ENCODE measurements around the gene PIM3.
"Not testable (repeated sequence)": the region's sequence is repeated elsewhere in the genome, so short reads cannot be mapped to it uniquely, and the experiment has no call there.

The PIM3 gene

DNA sequence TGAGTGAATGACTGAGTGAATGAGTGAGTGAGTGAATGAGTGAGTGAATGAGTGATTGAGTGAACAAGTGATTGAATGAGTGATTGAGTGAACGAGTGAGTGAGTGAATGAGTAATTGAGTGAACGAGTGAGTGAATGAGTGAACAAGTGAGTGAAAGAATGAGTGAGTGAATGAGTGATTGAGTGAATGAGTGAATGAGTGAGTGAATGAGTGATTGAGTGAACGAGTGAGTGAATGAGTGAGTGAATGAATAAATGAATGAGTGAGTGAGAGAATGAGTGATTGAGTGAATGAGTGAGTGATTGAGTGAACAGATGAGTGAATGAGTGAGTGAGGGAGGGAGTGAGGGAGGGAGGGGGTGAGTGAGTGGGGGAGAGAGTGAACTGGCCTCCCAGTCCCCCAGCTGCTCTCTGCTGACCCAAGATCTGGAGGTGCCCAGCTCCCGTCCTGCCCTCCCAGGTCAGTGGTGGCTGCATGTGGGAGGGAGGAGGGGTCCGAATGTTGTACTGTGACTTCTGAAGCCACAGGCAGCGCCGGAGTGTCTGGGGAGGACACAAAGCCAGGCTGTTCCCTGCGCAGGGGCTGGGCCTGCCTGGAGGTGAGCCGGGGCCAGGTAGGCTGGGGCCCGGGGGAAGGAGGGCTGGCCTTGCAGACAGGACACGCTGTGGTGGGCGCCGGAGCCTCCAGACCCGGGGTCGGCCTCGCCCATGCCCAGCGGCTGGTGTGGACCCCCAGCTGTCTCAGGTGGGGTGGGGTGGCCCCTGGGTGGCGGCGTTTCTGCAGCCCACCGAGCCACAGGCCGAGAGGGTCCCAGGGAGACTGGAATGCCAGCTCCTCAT lies 17.8 kb upstream of the PIM3 start:
- no peak for DNase-seq (ENCODE audit: extremely low read depth in 1 of 2, low read depth in 1 of 2)

DNA sequence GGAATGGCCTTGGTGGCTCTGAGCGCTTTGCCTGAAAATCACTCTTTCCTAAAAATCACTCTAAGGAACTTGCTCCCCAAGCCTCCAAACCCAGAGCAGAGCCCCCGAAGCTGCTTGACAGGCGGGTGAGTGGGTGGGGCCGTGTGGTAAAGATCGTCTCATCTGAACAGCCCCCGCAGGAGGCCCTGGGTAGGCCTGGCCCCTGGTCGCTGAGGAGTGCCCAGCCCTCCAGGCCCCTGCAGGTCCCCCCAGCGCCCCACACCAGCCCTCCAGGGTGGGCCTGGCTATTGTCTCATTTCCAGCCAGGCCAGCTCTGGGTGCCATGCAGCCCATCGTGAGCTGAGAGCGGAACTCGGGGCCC lies 17.2 kb upstream of the PIM3 start:
- no peak for DNase-seq (ENCODE audit: extremely low read depth in 1 of 2, low read depth in 1 of 2)

DNA sequence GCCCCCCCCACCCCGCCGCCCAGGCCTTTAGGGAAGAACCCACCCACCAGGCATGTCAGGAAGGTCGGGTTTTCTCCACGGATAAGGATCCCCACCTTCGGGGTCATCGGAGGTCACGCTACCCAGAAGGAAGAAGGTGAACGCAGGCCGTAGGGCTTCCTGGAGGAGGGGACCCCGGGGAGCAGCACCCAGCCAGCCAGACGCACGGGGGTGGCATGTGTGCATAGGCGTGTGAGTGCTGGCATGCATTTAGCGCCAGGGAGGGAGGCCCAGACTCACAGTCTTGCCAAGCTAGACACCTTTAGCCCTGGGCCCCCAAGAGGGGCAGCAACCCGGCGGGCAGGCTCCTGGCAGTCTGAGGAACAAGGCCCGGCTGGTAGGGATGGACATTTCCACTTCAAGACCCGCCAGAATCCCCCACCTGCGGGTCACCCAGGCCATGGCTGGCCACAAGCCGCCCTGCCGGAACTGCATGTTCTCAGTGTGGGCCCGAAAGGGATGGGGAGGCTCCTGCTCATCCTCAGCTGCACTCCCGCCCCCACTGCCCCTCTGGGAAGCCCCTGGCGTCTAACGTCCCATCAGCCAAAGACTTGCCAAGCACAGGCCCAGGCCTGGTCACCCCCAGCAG lies 16.7 kb upstream of the PIM3 start:
- no peak for DNase-seq (ENCODE audit: extremely low read depth in 1 of 2, low read depth in 1 of 2)

DNA sequence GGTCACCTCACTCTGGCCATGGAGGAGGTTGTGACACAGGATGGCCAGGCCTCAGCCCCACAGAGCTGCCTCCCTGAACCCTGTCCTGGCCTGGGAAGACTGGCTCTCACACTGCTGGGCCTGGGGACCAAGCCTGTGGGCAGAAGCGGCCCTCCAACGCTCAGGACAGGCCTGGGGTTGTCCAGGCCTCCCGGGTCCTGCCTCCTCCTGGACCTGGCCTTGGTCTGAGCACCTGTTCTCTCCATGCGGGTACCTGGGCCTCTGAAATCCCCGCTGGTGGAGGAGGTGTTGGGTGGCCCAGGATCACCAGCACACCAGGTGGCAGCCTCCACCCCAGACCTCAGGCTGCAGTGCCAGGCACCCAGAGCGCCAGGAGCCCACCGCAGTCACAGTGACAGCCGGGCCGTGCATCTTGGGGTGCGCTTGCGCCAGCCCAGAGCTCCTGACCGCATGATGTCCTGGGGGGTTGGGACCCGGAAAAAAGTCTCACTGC lies 16.1 kb upstream of the PIM3 start:
- no peak for DNase-seq (ENCODE audit: extremely low read depth in 1 of 2, low read depth in 1 of 2)

DNA sequence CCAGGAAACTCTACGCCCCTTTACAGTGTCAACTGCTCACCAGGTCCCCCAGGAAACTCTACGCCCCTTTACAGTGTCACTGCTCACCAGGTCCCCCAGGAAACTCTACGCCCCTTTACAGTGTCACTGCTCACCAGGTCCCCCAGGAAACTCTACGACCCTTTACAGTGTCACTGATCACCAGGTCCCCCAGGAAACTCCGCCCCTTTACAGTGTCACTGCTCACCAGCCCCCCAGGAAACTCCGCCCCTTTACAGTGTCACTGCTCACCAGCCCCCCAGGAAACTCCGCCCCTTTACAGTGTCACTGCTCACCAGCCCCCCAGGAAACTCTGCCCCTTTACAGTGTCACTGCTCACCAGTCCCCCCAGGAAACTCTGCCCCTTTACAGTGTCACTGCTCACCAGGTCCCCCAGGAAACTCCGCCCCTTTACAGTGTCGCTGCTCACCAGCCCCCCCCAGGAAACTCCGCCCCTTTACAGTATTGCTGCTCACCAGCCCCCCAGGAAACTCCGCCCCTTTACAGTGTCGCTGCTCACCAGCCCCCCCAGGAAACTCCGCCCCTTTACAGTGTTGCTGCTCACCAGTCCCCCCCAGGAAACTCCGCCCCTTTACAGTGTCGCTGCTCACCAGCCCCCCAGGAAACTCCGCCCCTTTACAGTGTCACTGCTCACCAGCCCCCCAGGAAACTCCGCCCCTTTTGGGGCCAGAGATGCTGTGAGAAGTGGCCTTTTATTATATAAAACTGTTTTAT lies 15.4 kb upstream of the PIM3 start:
- not testable (repeated sequence) for DNase-seq (ENCODE audit: extremely low read depth in 1 of 2, low read depth in 1 of 2)

DNA sequence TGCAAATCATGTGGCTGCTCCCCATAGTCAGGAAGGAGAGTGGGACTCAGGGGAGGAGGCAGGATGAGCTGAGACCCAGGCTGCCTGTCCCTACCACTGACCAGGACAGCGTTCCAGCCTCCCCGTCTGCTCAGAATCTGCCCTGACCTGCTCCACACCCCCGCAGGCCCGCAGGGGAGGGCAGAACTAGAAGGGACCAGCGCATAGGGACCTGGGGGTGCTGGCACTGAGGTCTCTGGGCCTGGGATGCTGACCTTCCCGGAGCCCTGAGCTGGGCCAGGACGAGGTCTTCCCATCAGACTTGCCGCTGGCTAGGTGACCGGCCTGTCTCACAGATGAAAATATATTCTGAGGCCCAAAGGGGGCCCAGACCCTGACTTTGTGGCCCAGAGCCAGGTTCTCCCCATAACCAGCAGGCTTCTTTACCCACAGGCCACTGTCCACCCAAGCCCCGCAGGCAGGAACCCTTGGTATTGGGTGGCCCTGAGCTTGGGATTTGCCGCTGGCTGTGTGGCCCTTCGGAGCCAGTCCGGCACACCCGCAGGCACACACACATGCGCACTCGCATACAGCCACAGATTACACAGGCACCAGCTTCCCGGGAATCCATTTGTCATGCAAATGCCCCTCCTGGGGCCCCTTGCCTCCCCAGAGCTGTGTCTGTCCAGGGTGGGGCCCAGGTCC lies 13.8 kb upstream of the PIM3 start:
- DNase-seq (ENCODE audit: extremely low read depth in 1 of 2, low read depth in 1 of 2) = no peak

DNA sequence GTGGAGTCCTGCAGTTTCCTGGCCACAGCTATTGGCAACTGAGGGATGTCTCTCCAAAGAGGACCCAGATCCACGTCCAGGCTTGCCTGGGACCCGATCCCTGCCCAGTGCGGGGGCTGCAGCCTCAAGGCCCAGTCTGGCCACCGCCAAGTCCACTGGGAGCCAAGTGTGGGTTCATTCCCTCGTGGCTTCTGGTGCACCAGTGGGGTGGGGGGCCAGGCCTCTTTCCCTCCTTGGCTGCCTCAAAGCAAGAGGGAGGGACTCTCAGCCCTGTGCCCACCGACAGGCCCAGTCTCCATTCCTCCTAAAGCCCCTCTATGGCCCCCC lies 13.3 kb upstream of the PIM3 start:
- DNase-seq (ENCODE audit: extremely low read depth in 1 of 2, low read depth in 1 of 2) = no peak

DNA sequence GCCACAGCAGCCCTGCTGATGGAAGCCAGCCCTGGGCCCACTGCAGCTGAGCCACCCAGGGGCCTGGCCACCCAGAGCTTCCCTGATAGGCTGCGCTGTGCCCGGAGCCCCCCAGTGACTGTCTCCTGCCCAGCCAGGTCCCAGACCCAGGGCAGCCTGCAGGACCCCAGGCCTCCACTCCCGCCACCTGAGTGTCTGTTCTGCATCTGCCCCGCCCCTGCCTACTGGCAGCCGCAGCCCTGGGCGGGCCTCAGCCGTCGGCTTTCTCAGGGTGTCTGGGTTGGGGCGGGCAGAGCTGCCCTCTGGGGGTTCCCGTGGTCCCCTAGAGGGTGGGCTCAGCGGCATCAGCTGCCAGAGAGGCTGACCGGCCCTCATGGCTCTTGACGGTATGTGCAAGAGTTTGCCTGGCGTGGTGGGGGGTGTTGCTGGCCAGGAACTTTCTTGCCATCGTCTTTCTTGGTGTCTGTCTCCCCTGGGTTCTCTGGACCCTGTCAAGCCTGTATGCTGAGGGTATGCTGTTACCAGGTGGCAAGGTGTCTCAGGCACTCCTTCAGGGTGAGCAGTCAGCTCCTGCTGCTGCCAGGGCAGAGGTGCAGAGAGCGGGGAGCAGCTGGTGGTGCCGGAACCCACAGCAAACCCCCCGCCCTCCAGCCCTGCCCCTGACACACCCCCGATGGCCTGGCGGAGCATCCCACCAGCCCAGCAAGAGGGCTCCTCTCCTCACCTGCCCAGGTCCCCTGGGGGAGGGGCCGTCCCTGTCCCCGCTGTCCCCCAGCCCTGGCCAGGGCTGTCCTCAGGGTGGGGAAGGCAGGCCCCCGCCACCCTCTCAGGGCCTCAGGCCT lies 12.2 kb upstream of the PIM3 start:
- DNase-seq (ENCODE audit: extremely low read depth in 1 of 2, low read depth in 1 of 2) = no peak

DNA sequence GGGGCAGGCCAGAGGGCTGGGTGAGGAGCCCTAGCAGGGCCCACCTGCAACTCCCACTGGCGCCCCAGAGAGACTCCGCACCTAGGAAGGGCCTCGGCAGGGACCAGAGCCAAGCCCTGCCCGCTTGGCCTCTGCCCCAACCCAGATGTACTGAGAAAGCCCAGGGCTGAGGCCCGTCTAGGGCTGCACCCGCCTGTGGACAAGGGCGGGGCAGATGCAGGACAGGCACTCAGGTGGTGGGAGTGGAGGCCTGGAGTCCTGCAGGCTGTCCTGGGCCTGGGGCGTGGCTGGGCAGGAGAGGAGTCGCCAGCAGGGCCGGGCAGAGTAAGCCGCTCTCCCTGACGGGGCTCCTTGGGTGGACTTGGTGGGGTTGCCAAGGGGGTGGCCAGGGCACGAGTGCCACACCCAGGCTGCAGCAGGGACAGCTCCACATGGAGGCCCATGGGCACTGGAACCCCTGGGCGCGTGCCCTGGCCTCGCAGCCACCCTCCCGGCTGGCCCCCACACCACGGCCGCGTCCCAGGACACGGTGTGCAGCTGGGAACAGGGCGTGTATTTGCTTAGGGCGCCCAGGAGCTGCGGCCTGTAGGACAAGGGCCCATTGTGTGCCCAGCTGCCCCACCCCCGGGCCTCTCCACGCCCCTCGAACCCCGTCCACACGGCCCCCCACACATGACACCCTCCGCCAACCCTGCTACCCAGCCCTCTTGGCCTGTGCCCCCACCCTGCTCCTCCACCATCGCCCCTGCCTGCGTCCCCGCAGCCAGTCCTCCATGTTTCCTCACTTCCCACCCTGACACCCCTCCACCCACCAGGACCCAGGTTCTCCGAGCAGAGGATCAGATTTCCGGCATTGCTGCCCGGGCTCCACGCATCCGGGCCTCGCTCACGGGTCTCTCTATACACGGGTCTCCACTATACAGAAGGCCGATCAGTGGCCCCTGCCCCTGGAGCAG lies 11.3 kb upstream of the PIM3 start:
- DNase-seq (ENCODE audit: extremely low read depth in 1 of 2, low read depth in 1 of 2) = no peak

DNA sequence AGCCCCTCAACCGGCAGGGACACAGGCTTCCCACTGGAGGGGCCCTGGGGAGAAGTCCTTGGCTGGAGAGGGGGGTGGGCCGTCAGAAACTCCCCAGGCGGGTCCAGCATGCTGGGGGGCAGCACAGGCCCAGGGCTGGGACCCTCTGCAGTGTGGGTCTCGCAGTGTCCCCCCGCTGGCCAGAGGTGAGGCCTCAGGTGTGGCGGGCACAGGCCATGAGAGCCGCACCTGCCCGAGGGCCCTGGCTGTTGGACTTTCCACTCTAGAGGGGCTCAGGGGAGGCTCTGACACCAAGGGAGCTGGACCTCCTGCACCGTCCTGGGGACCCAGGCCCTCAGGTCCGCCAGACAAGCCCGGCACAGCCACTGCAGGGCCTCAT lies 10.7 kb upstream of the PIM3 start:
- DNase-seq (ENCODE audit: extremely low read depth in 1 of 2, low read depth in 1 of 2) = no peak

DNA sequence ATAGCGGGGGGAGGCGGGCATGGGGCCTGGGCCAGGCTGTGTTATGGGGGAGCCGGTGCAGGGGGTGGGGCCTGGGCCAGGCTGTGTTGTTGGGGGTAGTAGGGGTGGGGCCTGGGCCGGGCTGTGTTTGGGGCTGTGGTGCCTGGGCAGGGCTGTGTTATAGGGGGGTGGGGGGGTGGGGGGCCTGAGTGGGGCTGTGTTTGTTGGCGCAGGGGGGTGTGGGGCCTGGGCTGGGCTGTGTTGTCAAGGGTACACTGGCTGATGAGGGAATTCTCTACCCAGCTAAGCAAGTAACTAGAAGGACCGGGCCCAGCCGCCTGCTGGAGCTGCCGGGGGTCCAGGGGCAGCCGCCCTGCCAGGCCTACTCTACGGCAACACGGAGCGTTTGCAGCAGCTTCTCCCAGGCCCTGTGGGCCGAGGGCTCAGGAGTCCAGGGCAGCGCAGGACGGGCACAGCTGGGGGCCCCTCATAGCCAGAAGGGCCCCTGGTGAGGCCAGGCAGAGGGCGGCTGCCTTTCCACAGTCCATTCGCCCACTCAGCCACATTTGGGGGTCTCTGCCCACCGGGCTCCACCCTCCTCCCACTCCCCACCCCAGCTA lies 10.1 kb upstream of the PIM3 start:
- no peak for DNase-seq (ENCODE audit: extremely low read depth in 1 of 2, low read depth in 1 of 2)

DNA sequence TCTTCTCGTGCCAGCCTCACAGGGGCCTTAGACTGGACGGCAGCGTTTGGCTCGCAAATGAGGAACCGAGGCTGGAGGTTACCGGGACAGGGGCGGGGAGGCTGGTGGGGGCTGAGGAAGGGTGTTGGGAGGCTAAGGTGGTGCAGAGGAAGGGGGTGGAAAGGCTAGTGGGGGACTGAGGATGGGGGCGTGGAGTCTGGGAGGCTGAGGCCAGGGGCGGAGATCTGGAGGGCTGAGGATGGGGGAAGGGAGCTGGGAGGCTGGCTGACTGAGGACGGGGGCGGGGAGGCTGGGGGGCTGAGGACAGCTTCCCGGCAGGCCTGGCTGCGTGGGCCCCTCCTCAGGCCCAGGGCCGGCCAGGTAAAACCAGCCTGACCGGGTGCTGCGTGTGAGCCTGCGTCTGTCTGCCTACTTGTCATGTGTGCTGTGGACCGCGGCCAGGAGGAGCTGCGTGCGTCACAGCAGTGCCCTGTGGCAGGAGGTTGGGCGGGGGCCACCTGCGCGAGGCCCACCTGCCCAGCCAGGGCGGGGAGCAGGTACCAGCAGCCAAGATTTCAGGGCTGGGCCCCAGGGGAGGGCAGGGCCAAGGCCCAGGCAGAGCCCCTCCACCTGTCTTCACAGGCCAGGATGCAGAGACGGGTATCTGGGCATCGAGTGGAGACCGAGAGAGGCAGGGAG lies 9.4 kb upstream of the PIM3 start:
- DNase-seq (ENCODE audit: extremely low read depth in 1 of 2, low read depth in 1 of 2) = no peak

DNA sequence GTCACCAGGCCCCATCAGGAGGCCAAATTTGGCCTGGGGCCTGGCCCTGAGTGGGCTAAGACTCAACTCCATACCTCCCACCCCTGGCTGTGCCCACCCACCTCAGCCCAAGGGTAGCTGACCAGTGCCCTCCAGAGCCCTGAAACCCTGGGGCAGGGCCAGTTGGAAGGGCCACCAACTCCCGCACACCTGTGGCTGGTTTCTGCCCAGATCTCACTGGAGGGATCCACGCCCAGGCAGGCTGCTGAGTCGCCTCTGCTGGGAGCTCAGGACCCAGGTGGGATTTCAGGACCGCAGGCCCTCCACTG lies 8.9 kb upstream of the PIM3 start:
- DNase-seq (ENCODE audit: extremely low read depth in 1 of 2, low read depth in 1 of 2) = no peak

DNA sequence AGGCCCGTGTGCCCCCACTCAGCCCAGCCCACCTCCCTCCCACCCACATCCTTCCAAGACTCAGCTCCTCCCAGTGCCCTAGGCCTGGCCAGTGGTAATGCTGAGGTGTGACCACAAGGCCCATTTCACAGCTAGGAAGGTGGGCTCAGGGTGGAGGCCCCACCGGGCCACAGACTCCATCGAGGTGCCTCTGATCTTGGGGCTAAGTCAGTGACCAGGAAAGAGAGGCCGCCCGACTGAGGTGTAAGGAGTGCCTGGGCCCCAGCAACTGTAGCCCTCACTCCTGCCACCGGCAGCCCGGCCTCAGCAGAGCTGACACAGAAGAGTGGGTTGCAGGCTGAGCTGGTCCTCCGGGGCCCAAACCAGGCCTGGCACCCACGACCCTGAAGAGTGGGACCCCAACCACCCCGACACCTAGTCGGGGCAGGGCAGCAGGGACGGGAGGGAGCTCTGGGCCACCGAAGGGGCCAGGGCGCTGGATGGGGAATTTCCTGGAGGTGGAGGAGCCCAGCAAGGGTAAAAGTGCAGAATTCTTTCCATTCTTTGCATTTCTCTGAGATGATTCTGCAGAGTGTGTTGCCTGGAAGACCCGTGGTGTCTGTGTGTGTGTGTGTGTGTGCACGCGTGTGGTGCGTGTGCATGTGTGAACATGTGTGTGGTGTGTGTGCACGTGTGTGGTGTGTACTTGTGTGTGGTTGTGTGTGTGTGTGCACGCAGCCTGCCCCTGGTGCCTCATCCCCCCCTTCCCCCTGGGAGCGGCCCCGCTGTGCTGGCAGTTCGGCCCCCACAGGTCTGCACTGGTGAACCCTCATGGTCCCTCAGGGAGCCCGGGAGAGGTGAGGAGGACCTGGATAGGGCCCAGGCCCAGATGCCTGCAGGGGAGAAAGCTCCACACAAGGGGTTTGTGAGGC lies 8.3 kb upstream of the PIM3 start:
- no peak for DNase-seq (ENCODE audit: extremely low read depth in 1 of 2, low read depth in 1 of 2)

DNA sequence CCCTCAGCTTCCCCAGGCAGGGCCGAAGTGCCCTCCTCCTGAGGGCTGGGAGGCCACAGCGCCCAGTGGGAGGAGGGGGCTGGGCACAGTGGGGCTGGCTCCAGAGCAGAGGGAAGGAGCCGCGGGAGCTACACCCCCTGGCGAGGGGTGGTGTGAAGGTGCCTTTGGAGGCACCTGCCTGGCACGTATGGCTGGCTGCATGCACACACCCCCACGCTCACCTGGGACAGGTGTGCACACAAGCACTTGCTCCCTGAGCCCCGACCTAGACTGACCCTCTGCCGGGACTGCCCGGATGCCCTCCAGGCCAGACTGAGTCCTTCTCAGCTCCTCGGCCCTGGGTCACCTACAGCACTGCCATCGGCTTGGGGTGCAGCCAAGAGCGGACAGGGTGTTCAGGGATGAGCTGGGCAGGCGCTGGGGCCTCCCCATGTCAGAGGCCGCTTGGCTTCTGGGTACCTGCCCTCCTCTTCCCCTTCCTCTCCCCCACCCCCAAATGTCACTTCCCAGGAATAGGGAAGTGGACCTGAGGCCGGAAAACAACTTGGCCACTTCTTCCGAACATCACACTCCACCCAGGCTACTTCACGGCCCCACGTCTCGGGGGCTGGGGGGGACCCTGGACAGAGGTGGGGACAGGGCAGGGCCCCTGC lies 7.4 kb upstream of the PIM3 start:
- DNase-seq (ENCODE audit: extremely low read depth in 1 of 2, low read depth in 1 of 2) = no peak

DNA sequence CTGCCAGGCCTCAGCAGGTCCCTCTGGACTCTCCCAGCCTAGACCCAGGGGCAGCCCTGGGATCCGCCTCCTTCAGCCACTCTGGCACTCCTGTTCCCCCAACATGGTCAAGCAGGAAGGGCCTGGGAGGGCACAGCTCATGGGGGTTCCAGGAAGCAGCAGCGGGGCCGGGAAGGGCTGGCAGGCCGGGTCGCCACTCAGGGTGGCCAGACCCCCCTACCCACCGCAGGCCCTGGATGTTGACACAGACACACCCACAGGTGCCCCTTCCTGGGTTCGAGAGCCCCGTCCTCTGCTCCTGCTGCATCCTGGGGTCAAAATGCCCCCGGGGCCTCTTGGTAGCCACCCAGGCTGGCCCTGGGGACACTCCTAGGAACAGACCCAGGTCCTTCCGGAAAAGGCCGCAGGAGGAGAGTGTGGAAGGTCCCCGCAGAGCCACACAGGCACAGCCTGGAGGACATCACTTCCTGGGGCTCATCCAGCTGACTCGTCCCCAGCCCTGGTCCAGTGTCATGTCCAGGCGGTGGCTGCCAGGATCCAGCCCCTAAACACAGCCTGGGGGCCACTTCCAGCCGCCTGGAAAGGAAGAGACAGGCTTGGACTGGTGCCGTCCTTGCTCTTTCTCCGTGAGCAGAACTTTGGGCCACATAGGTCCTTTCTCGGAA lies 6.8 kb upstream of the PIM3 start:
- no peak for DNase-seq (ENCODE audit: extremely low read depth in 1 of 2, low read depth in 1 of 2)

DNA sequence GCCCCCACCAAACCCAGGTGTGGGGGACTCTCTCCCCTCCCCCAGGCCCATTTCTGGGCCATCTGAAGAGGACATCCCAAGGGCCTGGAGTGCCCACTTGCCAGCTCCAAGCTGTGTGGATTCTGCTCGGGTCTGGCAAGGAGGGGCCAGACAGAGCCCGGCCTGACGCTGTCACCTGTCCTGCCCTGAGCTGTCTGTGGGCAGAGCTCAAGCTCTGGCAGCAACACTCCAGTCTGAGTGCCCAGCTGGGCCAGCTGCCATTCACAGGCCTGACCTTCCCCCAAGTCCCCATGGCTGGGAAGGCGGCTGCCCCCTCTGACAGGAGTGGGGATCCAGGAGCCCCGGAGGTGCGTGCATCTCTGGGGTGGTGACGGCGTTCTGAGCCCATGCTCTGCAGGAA lies 6.2 kb upstream of the PIM3 start:
- DNase-seq (ENCODE audit: extremely low read depth in 1 of 2, low read depth in 1 of 2) = no peak
